Prostate gland (tissue), 2 donors: ENCODE results near the gene SLC39A11. TPM values are rescaled to one million over a fixed set of nuclear protein-coding genes. Genes with fewer than 3 reads are reported as not detected.

Experiments used
- DNase-seq: peaks from one replicate; pipeline ENCODE4 v3.0.0-alpha.2; 2019; ENCODE audit warnings: low spot score
- H3K27ac ChIP-seq, 2 donors: fragments of 200-600 bp; sonication (generic); 2 replicates each; pipeline ENCODE4 v1.5.1; 2017 to 2019
- H3K27me3 ChIP-seq: fragments of 200-600 bp; sonication (generic); replicated peaks from 2 replicates; pipeline ENCODE4 v1.5.1; 2019; ENCODE audit not compliant: insufficient read depth
- H3K36me3 ChIP-seq, 2 donors: fragments of 200-600 bp; sonication (generic); 1 replicate in 1 of 2; 2 replicates in 1 of 2; pipeline versions ENCODE4 v1.5.1 to v1.8.1; 2017 to 2019
- H3K4me1 ChIP-seq: fragments of 200-600 bp; sonication (generic); replicated peaks from 2 replicates; pipeline ENCODE4 v1.5.1; 2019
- H3K4me3 ChIP-seq, 2 donors: fragments of 200-600 bp; sonication (generic); 2 replicates each; pipeline ENCODE4 v1.5.1; 2017 to 2019
- H3K9me3 ChIP-seq: fragments of 200-600 bp; sonication (generic); 2 replicates; pipeline ENCODE4 v1.5.1; 2017
- POLR2A ChIP-seq: fragments of 450-650 bp; IDR thresholded peaks from one replicate; pipeline ENCODE4 v1.6.1; 2016; ENCODE audit warnings: antibody characterized with exemption, mild to moderate bottlenecking
- POLR2AphosphoS5 ChIP-seq: sonication (generic); formaldehyde crosslinking; IDR thresholded peaks from one replicate; pipeline ENCODE4 v1.6.1; 2017; ENCODE audit warnings: antibody characterized with exemption
- WGBS: methylation state at CpG from one replicate; pipeline ENCODE4 v1.1.5; 2018; 5-methylcytosine and 5-hydroxymethylcytosine counted together
- intact Hi-C: fragments of 100-400 bp; cut with DNase I; formaldehyde crosslinking; loops from one replicate; pipeline ENCODE4 v1.14.2; 2022
- total RNA-seq, 2 donors: library from RNA; depleted of rRNA; stranded (reverse); fragments of >200 nt; gene quantifications; one replicate each; pipeline ENCODE4 v1.1.0, GENCODE V29; 2016
- TF ChIP-seq, protein P1 (sequence below), 4 experiments: fragments of 200-600 bp in 2 of 4; fragments of 450-650 bp in 2 of 4; sonication (generic) in 2 of 4; IDR thresholded peaks; 1 replicate in 3 of 4; 2 replicates in 1 of 4; pipeline ENCODE4 v1.5.1; 2016 to 2019; ENCODE audit warnings: antibody characterized with exemption in 4 of 4, mild to moderate bottlenecking in 2 of 4, moderate library complexity in 2 of 4

Gene SLC39A11
- total RNA-seq, 2 donors from 2014 or later: 15.1 to 29.7 TPM

- DNase-seq: no peak
- Histone ChIP-seq H3K4me1 (peaks cover 3% of the 10 kb centered on the region), H3K27ac (peak overlapping the region in 1 of 2 donors; percentile 53), H3K27me3 (no peaks in the 10 kb centered on the region), H3K4me3 (no peak overlapping the region), H3K9me3 (no peaks in the 10 kb centered on the region), H3K36me3 (no peaks in the 10 kb centered on the region)
- WGBS: 62% methylated on average over 11 of the region's 11 CpGs
- intact Hi-C loops: loop anchor here (5.0 kb wide), 1 partner anchor 108 kb away; no protein-coding TSS in a partner anchor
- TF ChIP-seq, protein P1, sequence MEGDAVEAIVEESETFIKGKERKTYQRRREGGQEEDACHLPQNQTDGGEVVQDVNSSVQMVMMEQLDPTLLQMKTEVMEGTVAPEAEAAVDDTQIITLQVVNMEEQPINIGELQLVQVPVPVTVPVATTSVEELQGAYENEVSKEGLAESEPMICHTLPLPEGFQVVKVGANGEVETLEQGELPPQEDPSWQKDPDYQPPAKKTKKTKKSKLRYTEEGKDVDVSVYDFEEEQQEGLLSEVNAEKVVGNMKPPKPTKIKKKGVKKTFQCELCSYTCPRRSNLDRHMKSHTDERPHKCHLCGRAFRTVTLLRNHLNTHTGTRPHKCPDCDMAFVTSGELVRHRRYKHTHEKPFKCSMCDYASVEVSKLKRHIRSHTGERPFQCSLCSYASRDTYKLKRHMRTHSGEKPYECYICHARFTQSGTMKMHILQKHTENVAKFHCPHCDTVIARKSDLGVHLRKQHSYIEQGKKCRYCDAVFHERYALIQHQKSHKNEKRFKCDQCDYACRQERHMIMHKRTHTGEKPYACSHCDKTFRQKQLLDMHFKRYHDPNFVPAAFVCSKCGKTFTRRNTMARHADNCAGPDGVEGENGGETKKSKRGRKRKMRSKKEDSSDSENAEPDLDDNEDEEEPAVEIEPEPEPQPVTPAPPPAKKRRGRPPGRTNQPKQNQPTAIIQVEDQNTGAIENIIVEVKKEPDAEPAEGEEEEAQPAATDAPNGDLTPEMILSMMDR (IDR thresholded peaks at IDR 0.05): no peak
- TF ChIP-seq POLR2AphosphoS5: no peak
- TF ChIP-seq POLR2A: no peak
These were observed 1.9 kb downstream of the SLC39A11 start for GRCh38 chr17:73090396-73091202.

GRCh38 chr17:73089322-73090317 lies 2.9 kb downstream of the SLC39A11 start:
- TF ChIP-seq POLR2AphosphoS5: no peak
- TF ChIP-seq POLR2A: no peak
- TF ChIP-seq, protein P1 (IDR thresholded peaks at IDR 0.05): no peak
- Histone ChIP-seq H3K27ac (no peak overlapping the region), H3K27me3 (no peaks in the 10 kb centered on the region), H3K36me3 (no peaks in the 10 kb centered on the region), H3K4me1 (peaks cover 3% of the 10 kb centered on the region), H3K4me3 (no peak overlapping the region), H3K9me3 (no peaks in the 10 kb centered on the region)
- intact Hi-C loops: loop anchor here (5.0 kb wide), 1 partner anchor 107 kb away; no protein-coding TSS in a partner anchor
- DNase-seq: peak; percentile 14
- 57% methylated on average over 12 of the region's 12 CpGs for WGBS

DNA sequence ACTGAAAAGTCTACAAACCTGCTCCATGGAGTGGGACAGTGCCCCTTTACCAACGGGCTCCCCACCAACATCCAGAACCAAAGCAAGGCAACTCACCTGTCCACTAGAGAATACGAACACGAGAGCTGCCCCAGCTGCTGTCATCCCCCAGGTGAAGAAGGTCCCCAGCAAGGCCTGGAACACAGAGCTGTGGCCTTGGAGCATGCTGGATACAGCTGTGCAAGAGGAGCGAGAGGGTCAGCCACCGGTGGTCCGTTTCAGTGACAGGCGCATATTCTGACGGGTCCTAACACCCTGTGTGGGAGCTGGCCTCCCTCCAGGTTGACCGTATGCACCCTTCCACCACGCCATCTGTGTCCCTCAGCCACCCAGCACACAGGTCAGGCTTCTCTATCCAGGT lies 3.9 kb downstream of the SLC39A11 start:
- Histone ChIP-seq H3K36me3 (no peaks in the 10 kb centered on the region), H3K27ac (no peak overlapping the region), H3K4me3 (no peak overlapping the region), H3K27me3 (no peaks in the 10 kb centered on the region), H3K4me1 (peaks cover 3% of the 10 kb centered on the region), H3K9me3 (no peaks in the 10 kb centered on the region)
- DNase-seq: no peak
- 84% methylated on average over 10 of the region's 10 CpGs for WGBS
- TF ChIP-seq POLR2A (no peak), POLR2AphosphoS5 (no peak)
- TF ChIP-seq, protein P1 (IDR thresholded peaks at IDR 0.05): no peak
- intact Hi-C loops: no loop called here

DNA sequence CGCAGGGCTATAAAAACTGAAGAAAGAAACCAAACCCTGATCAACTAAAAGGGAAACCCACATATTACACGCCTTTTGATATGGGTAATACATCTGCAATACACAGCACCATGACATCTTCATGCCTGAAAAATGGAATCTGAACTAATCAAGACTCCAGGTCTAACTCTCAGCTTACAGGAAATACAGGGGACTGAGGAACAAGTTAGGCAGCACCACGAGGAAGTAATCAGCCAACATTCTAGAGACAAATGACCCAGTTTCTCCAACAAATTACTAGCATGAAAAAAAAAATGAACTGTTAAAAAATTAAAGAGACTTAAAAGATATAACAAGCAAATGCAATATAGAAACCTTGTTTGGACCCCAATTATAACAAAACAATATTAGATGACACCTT lies 9.1 kb downstream of the SLC39A11 start:
- no peak overlapping the region for H3K27ac ChIP-seq
- no peaks in the 10 kb centered on the region for H3K36me3 ChIP-seq
- WGBS: 56% methylated on average over 3 of the region's 3 CpGs
- intact Hi-C loops: no loop called here
- DNase-seq: no peak
- no peak for TF ChIP-seq POLR2AphosphoS5
- TF ChIP-seq, protein P1 (IDR thresholded peaks at IDR 0.05): no peak
- no peak for TF ChIP-seq POLR2A
- H3K4me3 ChIP-seq: no peak overlapping the region
- no peaks in the 10 kb centered on the region for H3K27me3 ChIP-seq
- no peaks in the 10 kb centered on the region for H3K4me1 ChIP-seq
- H3K9me3 ChIP-seq: no peaks in the 10 kb centered on the region
